ENCODE results near the gene CACNA1G. TPM values are rescaled to one million over a fixed set of nuclear protein-coding genes. Genes with fewer than 3 reads are reported as not detected.
A peak's percentile ranks its signal among the peaks of the same experiment; 100 is the strongest.

CACNA1G gene
- total RNA-seq, 3 donors from 2014 or later = 0.32 to 2.6 (median 2.3) TPM

GRCh38 chr17:50561746-50562141 lies 1.2 kb downstream of the CACNA1G start:
- TF ChIP-seq POLR2AphosphoS5 (IDR thresholded peaks at IDR 0.05) (no peak), POLR2A (IDR thresholded peaks at IDR 0.05) (no peak)
- TF ChIP-seq, protein P1, sequence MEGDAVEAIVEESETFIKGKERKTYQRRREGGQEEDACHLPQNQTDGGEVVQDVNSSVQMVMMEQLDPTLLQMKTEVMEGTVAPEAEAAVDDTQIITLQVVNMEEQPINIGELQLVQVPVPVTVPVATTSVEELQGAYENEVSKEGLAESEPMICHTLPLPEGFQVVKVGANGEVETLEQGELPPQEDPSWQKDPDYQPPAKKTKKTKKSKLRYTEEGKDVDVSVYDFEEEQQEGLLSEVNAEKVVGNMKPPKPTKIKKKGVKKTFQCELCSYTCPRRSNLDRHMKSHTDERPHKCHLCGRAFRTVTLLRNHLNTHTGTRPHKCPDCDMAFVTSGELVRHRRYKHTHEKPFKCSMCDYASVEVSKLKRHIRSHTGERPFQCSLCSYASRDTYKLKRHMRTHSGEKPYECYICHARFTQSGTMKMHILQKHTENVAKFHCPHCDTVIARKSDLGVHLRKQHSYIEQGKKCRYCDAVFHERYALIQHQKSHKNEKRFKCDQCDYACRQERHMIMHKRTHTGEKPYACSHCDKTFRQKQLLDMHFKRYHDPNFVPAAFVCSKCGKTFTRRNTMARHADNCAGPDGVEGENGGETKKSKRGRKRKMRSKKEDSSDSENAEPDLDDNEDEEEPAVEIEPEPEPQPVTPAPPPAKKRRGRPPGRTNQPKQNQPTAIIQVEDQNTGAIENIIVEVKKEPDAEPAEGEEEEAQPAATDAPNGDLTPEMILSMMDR (IDR thresholded peaks at IDR 0.05) = no peak
- no peaks in the 10 kb centered on the region for H3K36me3 ChIP-seq
- H3K9me3 ChIP-seq = no peaks in the 10 kb centered on the region
- H3K27ac ChIP-seq = peak overlapping the region in 1 of 2 donors; percentile 92
- intact Hi-C loops (cut with DNase I; ENCODE audit: low total_unique reads) = loop anchor here (2.0 kb wide), 1 partner anchor 69 kb away; no protein-coding TSS in a partner anchor
- peaks cover 0 to 9% of the 10 kb centered on the region in 2 donors for H3K4me1 ChIP-seq
- no peak for DNase-seq (ENCODE audit: low spot score in 2 of 2)
- H3K27me3 ChIP-seq = peaks cover 3 to 45% of the 10 kb centered on the region in 2 donors
- H3K4me3 ChIP-seq = peak overlapping the region; percentile 42 to 76 (median 68)

GRCh38 chr17:50562242-50563091 lies 2.0 kb downstream of the CACNA1G start:
- H3K27ac ChIP-seq = peak overlapping the region in 1 of 2 donors; percentile 92
- H3K9me3 ChIP-seq = no peaks in the 10 kb centered on the region
- peaks cover 3 to 45% of the 10 kb centered on the region in 2 donors for H3K27me3 ChIP-seq
- no peak for DNase-seq (ENCODE audit: low spot score in 2 of 2)
- peak overlapping the region in 2 of 3 donors; percentile 68 to 76 for H3K4me3 ChIP-seq
- TF ChIP-seq, protein P1 (IDR thresholded peaks at IDR 0.05) = no peak
- TF ChIP-seq POLR2A (IDR thresholded peaks at IDR 0.05) = no peak
- peaks cover 0 to 9% of the 10 kb centered on the region in 2 donors for H3K4me1 ChIP-seq
- H3K36me3 ChIP-seq = no peaks in the 10 kb centered on the region
- intact Hi-C loops (cut with DNase I; ENCODE audit: low total_unique reads) = loop anchor here (2.0 kb wide), 1 partner anchor 68 kb away; no protein-coding TSS in a partner anchor

GRCh38 chr17:50563092-50563511 lies 2.6 kb downstream of the CACNA1G start:
- Histone ChIP-seq H3K4me3 (peak overlapping the region in 1 of 3 donors; percentile 9), H3K27ac (peak overlapping the region in 1 of 2 donors; percentile 92)

GRCh38 chr17:50564916-50565315 lies 4.4 kb downstream of the CACNA1G start:
- Histone ChIP-seq H3K4me3 (peak overlapping the region; percentile 6 to 53 (median 30)), H3K27me3 (peaks cover 3 to 36% of the 10 kb centered on the region in 2 donors), H3K9me3 (no peaks in the 10 kb centered on the region), H3K36me3 (no peaks in the 10 kb centered on the region), H3K27ac (peak overlapping the region; percentile 65 to 92), H3K4me1 (peaks cover 0 to 9% of the 10 kb centered on the region in 2 donors)
- DNase-seq (ENCODE audit: low spot score in 2 of 2) = peak in 1 of 2 donors; percentile 56
- TF ChIP-seq POLR2A (IDR thresholded peaks at IDR 0.05) = no peak
- TF ChIP-seq, protein P1 (IDR thresholded peaks at IDR 0.05) = no peak
- peak in 2 of 3 donors; percentile 46 to 48 for TF ChIP-seq POLR2AphosphoS5 (IDR thresholded peaks at IDR 0.05)
- intact Hi-C loops (cut with DNase I; ENCODE audit: low total_unique reads) = no loop called here

More at GRCh38 chr17:50563092-50563511, 2.6 kb downstream of the CACNA1G start:
- Histone ChIP-seq H3K9me3 (no peaks in the 10 kb centered on the region), H3K27me3 (peaks cover 3 to 45% of the 10 kb centered on the region in 2 donors), H3K36me3 (no peaks in the 10 kb centered on the region), H3K4me1 (peaks cover 0 to 9% of the 10 kb centered on the region in 2 donors)
- no peak for TF ChIP-seq POLR2AphosphoS5 (IDR thresholded peaks at IDR 0.05)
- TF ChIP-seq, protein P1 (IDR thresholded peaks at IDR 0.05) = no peak
- TF ChIP-seq POLR2A (IDR thresholded peaks at IDR 0.05) = no peak
- intact Hi-C loops (cut with DNase I; ENCODE audit: low total_unique reads) = loop anchor here (2.0 kb wide), 1 partner anchor 68 kb away; no protein-coding TSS in a partner anchor
- no peak for DNase-seq (ENCODE audit: low spot score in 2 of 2)

Measured in breast epithelium (tissue), 4 donors.